Testis (tissue), 3 donors: ENCODE measurements around the gene TLN1. TPM values are rescaled to one million over a fixed set of nuclear protein-coding genes. Genes with fewer than 3 reads are reported as not detected.

Source experiments
- DNase-seq: peaks from one replicate; pipeline ENCODE4 v3.0.0-alpha.2; 2019
- H3K27ac ChIP-seq, 2 donors: fragments of 200-600 bp; sonication (generic); one replicate each; pipeline ENCODE4 v1.5.1; 2019
- H3K27me3 ChIP-seq: fragments of 200-600 bp; sonication (generic); one replicate; pipeline ENCODE4 v1.5.1; 2019
- H3K36me3 ChIP-seq: fragments of 200-600 bp; sonication (generic); one replicate; pipeline ENCODE4 v1.5.1; 2017; ENCODE audit warnings: low read depth; ENCODE audit errors: missing control alignments
- H3K4me1 ChIP-seq: fragments of 200-600 bp; sonication (generic); one replicate; pipeline ENCODE4 v1.5.1; 2019
- H3K4me3 ChIP-seq, 2 donors: fragments of 200-600 bp; sonication (generic); one replicate each; pipeline ENCODE4 v1.5.1; 2017 to 2019
- H3K9me3 ChIP-seq: fragments of 200-600 bp; sonication (generic); one replicate; pipeline ENCODE4 v1.5.1; 2017
- POLR2A ChIP-seq: fragments of 450-650 bp; IDR thresholded peaks from one replicate; pipeline ENCODE4 v1.6.1; 2017; ENCODE audit warnings: antibody characterized with exemption, mild to moderate bottlenecking, moderate library complexity
- WGBS, 2 donors: methylation state at CpG; one replicate each; pipeline ENCODE4 v1.1.5; 2018; 5-methylcytosine and 5-hydroxymethylcytosine counted together
- intact Hi-C: fragments of 100-400 bp; cut with DNase I; formaldehyde crosslinking; loops from one replicate; pipeline ENCODE4 v1.15.1; 2023; ENCODE audit warnings: low total_unique reads
- polyA plus RNA-seq: library from polyadenylated mRNA; stranded (reverse); fragments of 350-450 nt; fragmentation: Illumina TruSeq; extraction: RNeasy Lipid Tissue Mini Kit (QIAGEN cat#74804); gene quantifications from one replicate; pipeline ENCODE4 v1.2.3, GENCODE V29; 2014; ENCODE audit warnings: low read depth, low replicate concordance; ENCODE audit not compliant: insufficient read depth
- total RNA-seq, 2 donors: library from RNA; depleted of rRNA; stranded (reverse); fragments of >200 nt; gene quantifications; one replicate each; pipeline ENCODE4 v1.2.3, GENCODE V29; 2016
- TF ChIP-seq, protein P1 (sequence below), 3 experiments: fragments of 450-650 bp in 2 of 3; fragments of 200-600 bp in 1 of 3; sonication (generic) in 1 of 3; IDR thresholded peaks; one replicate each; pipeline ENCODE4 v1.5.1; 2016 to 2019; ENCODE audit warnings: antibody characterized with exemption in 3 of 3, mild to moderate bottlenecking in 2 of 3, moderate library complexity in 1 of 3

TLN1 gene
- total and polyA plus RNA-seq, 3 donors from 2014 or later = 134 to 201 (median 171) TPM

DNA sequence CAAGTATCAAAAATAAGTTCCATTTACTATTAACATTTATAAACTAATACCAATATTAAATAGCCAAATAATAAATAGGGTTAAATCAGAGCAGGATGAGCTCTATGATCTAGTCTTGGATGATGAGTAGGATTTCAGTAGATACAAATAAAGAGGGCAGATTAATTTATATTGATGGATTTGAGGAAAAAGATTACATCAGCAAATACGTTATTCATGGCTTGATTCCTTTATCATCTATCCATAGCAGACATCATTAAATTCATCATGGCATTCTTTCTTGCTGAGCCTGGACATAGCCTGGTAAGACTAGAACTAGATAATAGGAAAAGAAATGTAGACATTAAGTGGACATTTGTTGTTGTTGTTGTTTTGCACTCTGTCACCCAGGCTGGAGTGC is 35.5 kb upstream of the TLN1 start:
- no peaks in the 10 kb centered on the region for H3K36me3 ChIP-seq
- no peak for DNase-seq
- H3K27ac ChIP-seq = no peak overlapping the region
- intact Hi-C loops = no loop called here
- peaks cover 16% of the 10 kb centered on the region for H3K4me1 ChIP-seq
- TF ChIP-seq POLR2A = no peak
- TF ChIP-seq, protein P1, sequence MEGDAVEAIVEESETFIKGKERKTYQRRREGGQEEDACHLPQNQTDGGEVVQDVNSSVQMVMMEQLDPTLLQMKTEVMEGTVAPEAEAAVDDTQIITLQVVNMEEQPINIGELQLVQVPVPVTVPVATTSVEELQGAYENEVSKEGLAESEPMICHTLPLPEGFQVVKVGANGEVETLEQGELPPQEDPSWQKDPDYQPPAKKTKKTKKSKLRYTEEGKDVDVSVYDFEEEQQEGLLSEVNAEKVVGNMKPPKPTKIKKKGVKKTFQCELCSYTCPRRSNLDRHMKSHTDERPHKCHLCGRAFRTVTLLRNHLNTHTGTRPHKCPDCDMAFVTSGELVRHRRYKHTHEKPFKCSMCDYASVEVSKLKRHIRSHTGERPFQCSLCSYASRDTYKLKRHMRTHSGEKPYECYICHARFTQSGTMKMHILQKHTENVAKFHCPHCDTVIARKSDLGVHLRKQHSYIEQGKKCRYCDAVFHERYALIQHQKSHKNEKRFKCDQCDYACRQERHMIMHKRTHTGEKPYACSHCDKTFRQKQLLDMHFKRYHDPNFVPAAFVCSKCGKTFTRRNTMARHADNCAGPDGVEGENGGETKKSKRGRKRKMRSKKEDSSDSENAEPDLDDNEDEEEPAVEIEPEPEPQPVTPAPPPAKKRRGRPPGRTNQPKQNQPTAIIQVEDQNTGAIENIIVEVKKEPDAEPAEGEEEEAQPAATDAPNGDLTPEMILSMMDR (IDR thresholded peaks at IDR 0.05) = no peak
- 91 to 94% methylated on average over 1 of the region's 1 CpG for WGBS, 2 donors
- no peaks in the 10 kb centered on the region for H3K27me3 ChIP-seq
- H3K4me3 ChIP-seq = no peak overlapping the region
- no peaks in the 10 kb centered on the region for H3K9me3 ChIP-seq

DNA sequence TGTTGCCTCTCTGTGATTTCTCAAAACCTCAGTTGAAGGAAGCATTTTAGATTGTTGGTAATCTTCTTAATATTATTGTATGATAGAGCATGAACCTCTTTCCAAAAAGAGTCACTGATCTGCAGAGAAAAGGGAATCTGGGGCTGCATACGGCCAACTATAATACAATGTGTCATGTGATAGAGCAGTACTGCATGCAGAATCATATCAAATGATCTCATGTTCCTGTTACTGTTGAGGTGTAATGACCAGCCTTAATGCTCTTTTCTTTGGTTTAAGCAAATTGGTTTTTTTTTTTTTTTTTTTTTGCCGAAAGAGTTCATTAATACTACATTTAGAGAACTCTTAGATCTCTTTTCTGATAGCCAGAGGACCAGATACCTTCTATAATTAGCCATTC is 35.0 kb upstream of the TLN1 start:
- intact Hi-C loops = no loop called here
- no peak for TF ChIP-seq POLR2A
- TF ChIP-seq, protein P1 (IDR thresholded peaks at IDR 0.05) = no peak
- Histone ChIP-seq H3K36me3 (no peaks in the 10 kb centered on the region), H3K27me3 (no peaks in the 10 kb centered on the region), H3K4me3 (no peak overlapping the region), H3K4me1 (peaks cover 16% of the 10 kb centered on the region), H3K9me3 (no peaks in the 10 kb centered on the region), H3K27ac (no peak overlapping the region)
- WGBS, 2 donors = 81 to 89% methylated on average over 2 of the region's 2 CpGs
- no peak for DNase-seq

DNA sequence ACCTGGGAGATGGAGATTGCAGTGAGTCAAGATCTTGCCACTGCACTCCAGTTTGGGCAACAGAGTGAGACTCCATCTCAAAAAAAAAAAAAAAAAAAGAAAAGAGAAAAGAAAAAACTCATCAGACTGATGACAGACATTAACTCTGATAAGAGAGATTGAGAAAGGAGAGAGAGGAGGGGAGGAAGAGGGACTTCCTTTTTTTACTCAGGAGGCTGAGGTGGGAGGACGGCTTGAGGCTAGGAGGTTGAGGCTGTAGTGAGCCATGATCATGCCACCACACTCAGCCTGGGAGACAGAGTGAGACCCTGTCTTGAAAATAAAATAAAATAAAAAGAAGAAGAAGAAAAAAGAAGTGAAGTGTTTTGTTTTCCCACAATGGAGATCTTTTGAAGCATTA is 31.8 kb upstream of the TLN1 start:
- no peak for TF ChIP-seq POLR2A
- TF ChIP-seq, protein P1 (IDR thresholded peaks at IDR 0.05) = no peak
- no peak for DNase-seq
- Histone ChIP-seq H3K9me3 (no peaks in the 10 kb centered on the region), H3K36me3 (no peaks in the 10 kb centered on the region), H3K27ac (no peak overlapping the region), H3K4me1 (no peaks in the 10 kb centered on the region), H3K27me3 (no peaks in the 10 kb centered on the region), H3K4me3 (no peak overlapping the region)
- intact Hi-C loops = no loop called here
- WGBS, 2 donors = 92 to 95% methylated on average over 1 of the region's 1 CpG

DNA sequence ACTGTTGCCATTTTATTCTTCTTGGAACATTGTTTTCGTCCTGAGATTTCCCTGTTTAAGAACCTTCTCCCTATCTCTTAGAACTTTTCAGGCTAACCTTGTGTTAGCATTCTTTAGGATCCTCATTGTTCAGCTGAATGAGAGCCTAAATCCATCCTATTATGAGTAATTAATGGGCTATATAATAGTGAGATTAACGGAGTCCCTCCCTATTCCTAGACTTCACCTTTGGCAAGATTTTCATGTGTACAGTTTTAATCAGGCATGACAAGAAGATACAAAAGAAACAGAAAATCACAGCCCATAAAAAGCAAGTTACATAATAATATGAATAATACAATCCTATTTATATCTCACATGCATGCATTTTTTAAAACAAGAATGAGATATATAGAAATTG is 31.2 kb upstream of the TLN1 start:
- Histone ChIP-seq H3K27ac (no peak overlapping the region), H3K4me1 (no peaks in the 10 kb centered on the region), H3K27me3 (no peaks in the 10 kb centered on the region), H3K36me3 (no peaks in the 10 kb centered on the region), H3K9me3 (no peaks in the 10 kb centered on the region), H3K4me3 (no peak overlapping the region)
- no peak for DNase-seq
- intact Hi-C loops = no loop called here
- 73 to 75% methylated on average over 2 of the region's 2 CpGs for WGBS, 2 donors
- TF ChIP-seq POLR2A = no peak
- TF ChIP-seq, protein P1 (IDR thresholded peaks at IDR 0.05) = no peak

DNA sequence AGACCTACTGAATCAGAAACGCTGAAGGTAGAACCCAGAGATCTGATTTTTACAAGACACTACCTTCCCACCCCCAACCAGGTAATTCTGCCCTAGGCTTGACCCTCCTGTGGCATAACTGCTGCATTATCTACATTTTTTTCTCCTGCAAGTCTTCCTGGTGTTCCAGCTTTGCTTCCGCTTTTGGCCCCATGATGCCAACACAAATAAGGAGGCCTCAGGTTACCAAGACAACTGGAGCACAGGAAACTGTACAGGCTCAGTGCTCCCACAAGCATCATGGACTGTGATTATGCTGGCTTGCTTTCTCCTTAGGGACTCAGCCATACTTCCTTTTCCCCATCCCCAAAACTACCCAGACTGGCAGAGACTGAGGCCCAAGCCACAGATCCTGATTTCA is 28.7 kb upstream of the TLN1 start:
- intact Hi-C loops = no loop called here
- Histone ChIP-seq H3K4me3 (no peak overlapping the region), H3K36me3 (no peaks in the 10 kb centered on the region), H3K27me3 (no peaks in the 10 kb centered on the region), H3K4me1 (peaks cover 11% of the 10 kb centered on the region), H3K9me3 (no peaks in the 10 kb centered on the region), H3K27ac (no peak overlapping the region)
- TF ChIP-seq, protein P1 (IDR thresholded peaks at IDR 0.05) = no peak
- TF ChIP-seq POLR2A = no peak
- WGBS, 2 donors = 76% methylated on average over 2 of the region's 2 CpGs
- no peak for DNase-seq
